Measurements from ENCODE around the gene TBC1D9. TPM values are rescaled to one million over a fixed set of nuclear protein-coding genes. Genes with fewer than 3 reads are reported as not detected.

TBC1D9 gene
- total RNA-seq, 2 experiments from 2014 or later = 1.0 to 13.0 TPM

GRCh38 chr4:140607852-140608251, 148.3 kb downstream of the TBC1D9 start:
- TF ChIP-seq CTCF (conservative IDR thresholded peaks at IDR 0.05; ENCODE audit: low read length) = no peak
- no peak for TF ChIP-seq EZH2phosphoT487 (IDR thresholded peaks at IDR 0.05; ENCODE audit: borderline replicate concordance, low read depth, low read length)
- Histone ChIP-seq H3K79me2 (ENCODE audit: insufficient read depth, low read depth, low read length) (no peaks in the 10 kb centered on the region), H3K4me3 (ENCODE audit: low read depth, low read length, poor library complexity, severe bottlenecking) (no peak overlapping the region), H4K20me1 (ENCODE audit: insufficient read depth, low read length) (no peaks in the 10 kb centered on the region), H3K4me1 (ENCODE audit: insufficient read depth, low read length, poor library complexity, severe bottlenecking) (peaks cover 36% of the 10 kb centered on the region), H3K36me3 (ENCODE audit: insufficient read depth, low read length) (no peaks in the 10 kb centered on the region), H3K4me2 (ENCODE audit: low read length) (no peak overlapping the region), H3K27ac (ENCODE audit: low read depth, low read length, poor library complexity, severe bottlenecking) (no peak overlapping the region), H3K9me2 (ENCODE audit: insufficient read depth, low read length) (no peaks in the 10 kb centered on the region; the same call in 1 of the 2 replicates), H3K9me3 (ENCODE audit: low read length) (no peaks in the 10 kb centered on the region), H2AFZ (ENCODE audit: low read length) (no peak overlapping the region)
- no peak for DNase-seq (ENCODE audit: low spot score)
- CTCF ChIA-PET (ENCODE audit: unreplicated experiment) = interaction anchor here (1.1 kb wide), 1 partner anchor 9 kb away, joined by 3 read pairs; no protein-coding TSS in a partner anchor
- intact Hi-C loops (cut with micrococcal nuclease; ENCODE audit: unreplicated experiment) = no loop called here
- POLR2A ChIA-PET = interaction anchor here (0.6 to 3.9 kb wide), 9 partner anchors 10 to 246 kb away, joined by 3 to 37 read pairs (median 3); partner anchors contain the start of gene ELMOD2
- no TSS peak for BruUV-seq (replicated peaks)

- intact Hi-C loops (cut with micrococcal nuclease; ENCODE audit: unreplicated experiment) = no loop called here
- Histone ChIP-seq H3K4me1 (ENCODE audit: insufficient read depth, low read length, poor library complexity, severe bottlenecking) (peaks cover 10% of the 10 kb centered on the region), H3K4me2 (ENCODE audit: low read length) (no peak overlapping the region), H3K9me3 (ENCODE audit: low read length) (no peaks in the 10 kb centered on the region), H3K79me2 (ENCODE audit: insufficient read depth, low read depth, low read length) (no peaks in the 10 kb centered on the region), H2AFZ (ENCODE audit: low read length) (no peak overlapping the region), H3K27ac (ENCODE audit: low read depth, low read length, poor library complexity, severe bottlenecking) (no peak overlapping the region), H3K4me3 (ENCODE audit: low read depth, low read length, poor library complexity, severe bottlenecking) (no peak overlapping the region), H3K9me2 (ENCODE audit: insufficient read depth, low read length) (no peaks in the 10 kb centered on the region; the same call in 1 of the 2 replicates), H3K36me3 (ENCODE audit: insufficient read depth, low read length) (no peaks in the 10 kb centered on the region), H4K20me1 (ENCODE audit: insufficient read depth, low read length) (no peaks in the 10 kb centered on the region)
- ChIA-PET CTCF (ENCODE audit: unreplicated experiment) (no interaction called here), POLR2A (interaction anchor here (0.5 to 4.0 kb wide), 7 partner anchors 15 to 1257 kb away, joined by 3 to 26 read pairs (median 3); no protein-coding TSS in a partner anchor)
- TF ChIP-seq CTCF (conservative IDR thresholded peaks at IDR 0.05; ENCODE audit: low read length) (0 out of 2 replicates have a peak, but pooled peaks have one; percentile 12), EZH2phosphoT487 (IDR thresholded peaks at IDR 0.05; ENCODE audit: borderline replicate concordance, low read depth, low read length) (no peak)
- BruUV-seq (replicated peaks) = no TSS peak
- no peak for DNase-seq (ENCODE audit: low spot score)
These were observed 151.6 kb downstream of the TBC1D9 start for GRCh38 chr4:140604544-140604943.

- intact Hi-C loops (cut with micrococcal nuclease; ENCODE audit: unreplicated experiment) = no loop called here
- POLR2A ChIA-PET = interaction anchor here (1.3 to 4.0 kb wide), 3 partner anchors 11 to 252 kb away, joined by 4 to 26 read pairs (median 4); no protein-coding TSS in a partner anchor
- peaks cover 8% of the 10 kb centered on the region for H3K4me1 ChIP-seq (ENCODE audit: insufficient read depth, low read length, poor library complexity, severe bottlenecking)
- H3K79me2 ChIP-seq (ENCODE audit: insufficient read depth, low read depth, low read length) = no peaks in the 10 kb centered on the region
- H3K27ac ChIP-seq (ENCODE audit: low read depth, low read length, poor library complexity, severe bottlenecking) = no peak overlapping the region
- H3K9me2 ChIP-seq (ENCODE audit: insufficient read depth, low read length) = no peaks in the 10 kb centered on the region; the same call in 1 of the 2 replicates
- H4K20me1 ChIP-seq (ENCODE audit: insufficient read depth, low read length) = no peaks in the 10 kb centered on the region
- no TSS peak for BruUV-seq (replicated peaks)
- H3K4me2 ChIP-seq (ENCODE audit: low read length) = no peak overlapping the region
- CTCF ChIA-PET (ENCODE audit: unreplicated experiment) = no interaction called here
- DNase-seq (ENCODE audit: low spot score) = no peak
- no peaks in the 10 kb centered on the region for H3K36me3 ChIP-seq (ENCODE audit: insufficient read depth, low read length)
- no peak overlapping the region for H3K4me3 ChIP-seq (ENCODE audit: low read depth, low read length, poor library complexity, severe bottlenecking)
- no peaks in the 10 kb centered on the region for H3K9me3 ChIP-seq (ENCODE audit: low read length)
- TF ChIP-seq EZH2phosphoT487 (IDR thresholded peaks at IDR 0.05; ENCODE audit: borderline replicate concordance, low read depth, low read length) (no peak), CTCF (conservative IDR thresholded peaks at IDR 0.05; ENCODE audit: low read length) (no peak)
- peak overlapping the region; percentile 42 for H2AFZ ChIP-seq (ENCODE audit: low read length)
These were observed 152.9 kb downstream of the TBC1D9 start for GRCh38 chr4:140603286-140603685.
